Stimulated activated CD8-positive, alpha-beta memory T cell treated with anti-CD3 and anti-CD28 coated beads, Interleukin-7, amount 100 ng/mL, for 24 hours (primary cell): Measurements from ENCODE around the gene ATRN.
"Not testable (repeated sequence)": the region's sequence is repeated elsewhere in the genome, so short reads cannot be mapped to it uniquely, and the experiment has no call there.

ENCODE experiments used
- DNase-seq: peaks from one replicate; pipeline ENCODE4 v3.0.0-alpha.2; 2020; ENCODE audit warnings: low read depth

The ATRN gene

DNA sequence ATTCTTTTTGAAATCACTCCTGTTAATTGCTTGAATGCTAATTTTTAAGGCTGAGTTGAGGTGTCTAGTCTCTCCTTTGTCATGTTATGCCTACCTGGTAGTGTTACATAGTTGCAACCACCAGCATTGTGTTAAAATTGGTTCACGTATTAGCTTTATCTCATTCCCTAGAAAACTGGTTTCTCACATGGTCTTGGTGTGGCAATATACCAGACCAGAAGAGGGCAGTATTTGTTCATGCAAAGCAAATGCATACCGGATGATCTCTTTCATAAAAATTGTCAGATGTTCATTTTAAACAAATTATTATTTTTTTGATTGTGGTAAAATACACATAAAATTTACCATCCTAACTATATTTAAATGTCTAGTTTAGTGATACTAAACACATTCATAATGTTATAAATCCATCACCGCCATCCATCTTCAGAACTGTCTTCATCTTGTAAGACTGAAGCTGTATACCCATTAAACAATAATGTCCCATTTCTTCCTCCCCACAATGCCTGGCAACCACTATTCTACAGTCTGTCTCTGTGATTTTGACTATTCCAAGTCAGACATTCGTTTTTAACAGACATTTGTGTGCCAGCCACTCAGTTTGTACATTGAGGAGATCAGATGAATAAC, 92.8 kb downstream of the ATRN start:
- no peak for DNase-seq

- DNase-seq: no peak
These were observed 95.0 kb downstream of the ATRN start for GRCh38 chr20:3565851-3566250.

- DNase-seq: no peak
These were observed 101.3 kb downstream of the ATRN start for GRCh38 chr20:3572151-3572550.

- DNase-seq: no peak
These were observed 105.5 kb downstream of the ATRN start for GRCh38 chr20:3576363-3576762.

DNA sequence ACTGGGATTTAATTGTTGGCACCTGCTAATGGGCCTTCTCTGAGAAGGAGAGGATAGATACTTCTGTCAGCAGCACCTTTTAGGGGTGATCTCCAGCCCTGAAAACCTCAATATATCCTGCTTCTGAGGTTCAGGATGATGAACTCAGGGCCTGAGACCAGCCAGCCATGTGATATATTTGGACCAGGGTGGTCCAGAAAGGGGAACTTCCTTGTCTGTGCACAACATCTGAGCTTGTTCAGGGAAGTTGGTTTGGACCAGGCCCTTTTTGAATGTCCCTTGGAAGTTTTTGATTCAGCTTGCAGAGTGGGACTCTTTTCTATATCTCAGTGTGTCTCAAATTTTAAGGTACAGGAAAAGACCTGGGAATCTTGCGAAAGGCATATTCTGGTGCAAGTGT, 106.5 kb downstream of the ATRN start:
- DNase-seq: no peak

- DNase-seq: no peak
These were observed 109.6 kb downstream of the ATRN start for GRCh38 chr20:3580412-3580811.

GRCh38 chr20:3583765-3584164, 112.9 kb downstream of the ATRN start:
- DNase-seq: no peak

GRCh38 chr20:3586093-3586492, 115.3 kb downstream of the ATRN start:
- DNase-seq: no peak

GRCh38 chr20:3590164-3590563, 119.3 kb downstream of the ATRN start:
- DNase-seq: no peak

GRCh38 chr20:3592931-3593330, 122.1 kb downstream of the ATRN start:
- no peak for DNase-seq

GRCh38 chr20:3595541-3595940, 124.7 kb downstream of the ATRN start:
- no peak for DNase-seq

- DNase-seq: no peak
These were observed 132.3 kb downstream of the ATRN start for GRCh38 chr20:3603108-3603507.

DNA sequence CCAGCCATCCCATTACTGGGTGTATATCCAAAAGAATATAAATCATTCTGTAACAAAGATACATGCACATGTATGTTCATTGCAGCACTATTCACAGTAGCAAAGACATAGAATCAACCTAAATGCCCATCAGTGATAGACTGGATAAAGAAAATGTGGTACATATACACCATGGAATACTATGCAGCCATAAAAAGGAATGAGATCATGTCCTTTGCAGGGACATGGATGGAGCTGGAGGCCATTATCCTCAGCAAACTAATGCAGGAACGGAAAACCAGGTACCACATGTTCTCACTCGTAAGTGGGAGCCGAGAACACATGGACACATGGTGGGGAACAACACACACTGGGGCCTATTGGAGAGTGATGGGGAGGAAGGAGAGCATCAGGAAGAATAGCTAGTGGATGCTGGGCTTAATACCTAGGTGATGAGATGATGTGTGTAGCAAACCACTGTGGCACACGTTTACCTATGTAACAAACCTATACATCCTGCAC, 134.6 kb downstream of the ATRN start:
- DNase-seq: not testable (repeated sequence)

DNA sequence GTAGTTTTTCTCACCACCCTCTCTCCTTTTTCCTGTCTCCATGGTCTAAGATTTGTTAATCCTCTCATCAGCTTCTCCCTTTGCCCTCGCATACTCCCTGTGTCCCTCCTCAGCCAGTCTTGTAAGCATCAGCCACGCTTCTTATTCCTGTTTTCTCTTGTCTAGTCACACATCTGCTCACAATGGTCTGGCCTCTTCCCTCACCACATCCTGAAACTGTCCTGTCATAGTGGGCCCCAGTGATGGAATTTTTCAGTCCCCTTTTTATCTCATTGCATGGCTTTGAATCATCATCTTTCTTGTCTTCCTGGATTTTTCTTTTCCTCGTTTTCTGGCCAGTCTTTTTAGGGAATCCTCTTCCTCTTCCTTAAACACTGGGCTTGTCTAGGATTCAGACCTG, 135.2 kb downstream of the ATRN start:
- no peak for DNase-seq

GRCh38 chr20:3611901-3612300, 141.1 kb downstream of the ATRN start:
- no peak for DNase-seq

DNA sequence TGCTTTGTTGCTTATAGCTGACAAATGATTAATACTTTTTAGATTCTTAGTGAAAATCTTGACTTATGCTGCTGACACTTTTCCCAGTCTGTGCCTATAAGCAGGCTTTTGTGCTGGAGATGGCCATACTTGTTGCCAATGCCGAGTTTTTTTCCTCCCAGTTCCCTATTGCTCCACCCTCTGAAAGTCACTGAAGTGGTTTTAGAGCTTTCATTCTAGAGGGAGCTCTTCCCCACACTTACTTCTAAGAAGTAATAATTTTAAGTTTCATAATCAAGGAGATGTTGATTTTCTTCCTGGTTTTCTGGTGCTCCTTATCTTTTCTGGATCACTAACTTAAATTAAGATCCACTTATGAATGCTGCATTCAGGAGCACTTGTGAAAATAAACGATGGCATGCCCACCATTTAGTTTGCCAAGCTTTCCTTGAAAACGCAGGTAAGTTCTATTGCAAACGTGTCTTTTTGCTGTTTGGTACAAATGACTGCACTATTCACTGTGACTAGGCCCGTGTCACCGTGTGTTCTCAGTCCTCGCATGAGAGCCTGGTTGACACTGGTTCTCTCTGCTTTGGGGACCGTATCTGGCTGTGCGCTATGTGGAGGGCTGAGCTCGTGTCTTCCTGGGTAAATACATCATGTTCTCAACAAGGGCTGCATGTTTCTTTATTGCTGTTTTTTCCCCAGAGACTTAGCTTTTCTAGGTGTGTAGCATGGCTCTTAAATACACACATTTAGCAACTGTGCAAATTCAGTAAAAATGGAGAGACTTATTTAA, 142.2 kb downstream of the ATRN start:
- DNase-seq: no peak

- no peak for DNase-seq
These were observed 143.1 kb downstream of the ATRN start for GRCh38 chr20:3613821-3614440.

- no peak for DNase-seq
These were observed 143.6 kb downstream of the ATRN start for GRCh38 chr20:3614466-3614865.

DNA sequence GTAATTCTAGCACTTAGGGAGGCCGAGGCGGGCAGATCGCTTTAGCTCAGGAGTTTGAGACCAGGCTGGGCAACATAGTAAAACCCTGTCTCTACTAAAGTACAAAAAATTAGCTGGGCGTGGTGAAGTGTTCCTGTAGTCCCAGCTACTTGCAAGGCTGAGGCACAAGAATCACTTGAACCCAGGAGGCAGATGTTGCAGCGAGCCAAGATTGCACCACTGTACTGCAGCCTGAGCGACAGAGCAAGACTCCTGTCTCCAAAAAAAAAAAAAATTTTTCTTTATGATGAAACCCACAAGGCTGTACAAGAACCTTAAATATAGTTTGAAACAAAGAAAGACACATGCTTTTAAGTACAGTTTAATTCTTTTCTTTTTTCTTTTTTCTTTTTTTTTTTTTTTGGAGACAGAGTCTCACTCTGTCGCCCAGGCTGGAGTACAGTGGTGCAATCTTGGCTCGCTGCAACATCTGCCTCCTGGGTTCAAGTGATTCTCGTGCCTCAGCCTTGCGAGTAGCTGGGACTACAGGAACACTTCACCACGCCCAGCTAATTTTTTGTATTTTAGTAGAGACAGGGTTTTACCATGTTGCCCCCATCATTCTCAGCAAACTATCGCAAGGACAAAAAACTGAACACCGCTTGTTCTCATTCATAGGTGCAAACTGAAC, 144.5 kb downstream of the ATRN start:
- DNase-seq: not testable (repeated sequence)

- DNase-seq: no peak
These were observed 145.4 kb downstream of the ATRN start for GRCh38 chr20:3616250-3616649.

- DNase-seq: no peak
These were observed 150.3 kb downstream of the ATRN start for GRCh38 chr20:3621111-3621510.

- no peak for DNase-seq
These were observed 151.6 kb downstream of the ATRN start for GRCh38 chr20:3622406-3622805.

- no peak for DNase-seq
These were observed 156.7 kb downstream of the ATRN start for GRCh38 chr20:3627476-3627875.
